Activated T-cell treated with anti-CD3 and anti-CD28 coated beads, Interleukin-2, amount 50 U/mL, for 4 hours (primary cell): ENCODE data around the gene EEA1. TPM values are rescaled to one million over a fixed set of nuclear protein-coding genes. Genes with fewer than 3 reads are reported as not detected.

Experiments
- ATAC-seq, 2 donors: fragments of 200-7000 bp; cut with Tn5 transposase; one replicate each; pipeline ENCODE4 v1.10.0; 2021
- DNase-seq: peaks from one replicate; pipeline ENCODE4 v3.0.0-alpha.2; 2020
- H3K27me3 Mint-ChIP-seq: one replicate; pipeline ENCODE4 v1.8.0; 2021; ENCODE audit warnings: low read depth, mixed read lengths
- H3K36me3 Mint-ChIP-seq: one replicate; pipeline ENCODE4 v1.8.0; 2022; ENCODE audit warnings: mixed read lengths; ENCODE audit not compliant: insufficient read depth
- H3K4me1 Mint-ChIP-seq: one replicate; pipeline ENCODE4 v1.8.0; 2021; ENCODE audit warnings: low read depth, mixed read lengths
- H3K4me3 Mint-ChIP-seq: one replicate; pipeline ENCODE4 v1.8.0; 2021; ENCODE audit warnings: mild to moderate bottlenecking, moderate library complexity, mixed read lengths
- H3K9me3 Mint-ChIP-seq: one replicate; pipeline ENCODE4 v1.8.0; 2021; ENCODE audit warnings: mixed read lengths
- total RNA-seq, 3 donors: library from RNA; stranded (reverse); gene quantifications; one replicate each; pipeline ENCODE4 v1.2.1, GENCODE V29; 2021

EEA1 gene
- total RNA-seq, 3 donors from 2014 or later = 20.1 to 25.7 (median 23.6) TPM

DNA sequence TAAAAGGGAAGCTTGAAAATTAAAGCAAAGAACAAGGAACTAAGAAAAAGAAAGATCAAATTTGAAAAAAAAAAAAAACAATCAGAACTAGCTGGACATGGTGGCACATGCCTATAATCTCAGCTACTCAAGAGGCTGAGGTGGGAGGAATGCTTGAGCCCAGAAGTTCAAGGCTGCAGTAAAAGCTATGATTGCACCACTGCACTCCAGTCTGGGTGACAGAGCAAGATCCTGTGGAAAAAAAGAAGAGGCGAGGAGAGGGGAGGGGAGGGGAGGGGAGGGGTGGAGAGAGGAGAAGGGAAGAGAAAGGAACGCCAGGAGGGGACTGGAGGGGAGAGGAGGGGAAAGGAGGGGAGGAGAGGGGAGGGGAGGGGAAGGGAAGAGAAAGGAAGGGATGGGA is 43.0 kb downstream of the EEA1 start:
- Mint-ChIP-seq H3K9me3 (no peaks in the 10 kb centered on the region), H3K36me3 (peaks cover 51% of the 10 kb centered on the region), H3K4me1 (peaks cover 11% of the 10 kb centered on the region), H3K4me3 (no peak overlapping the region), H3K27me3 (no peaks in the 10 kb centered on the region)
- DNase-seq = no peak
- no peak for ATAC-seq

DNA sequence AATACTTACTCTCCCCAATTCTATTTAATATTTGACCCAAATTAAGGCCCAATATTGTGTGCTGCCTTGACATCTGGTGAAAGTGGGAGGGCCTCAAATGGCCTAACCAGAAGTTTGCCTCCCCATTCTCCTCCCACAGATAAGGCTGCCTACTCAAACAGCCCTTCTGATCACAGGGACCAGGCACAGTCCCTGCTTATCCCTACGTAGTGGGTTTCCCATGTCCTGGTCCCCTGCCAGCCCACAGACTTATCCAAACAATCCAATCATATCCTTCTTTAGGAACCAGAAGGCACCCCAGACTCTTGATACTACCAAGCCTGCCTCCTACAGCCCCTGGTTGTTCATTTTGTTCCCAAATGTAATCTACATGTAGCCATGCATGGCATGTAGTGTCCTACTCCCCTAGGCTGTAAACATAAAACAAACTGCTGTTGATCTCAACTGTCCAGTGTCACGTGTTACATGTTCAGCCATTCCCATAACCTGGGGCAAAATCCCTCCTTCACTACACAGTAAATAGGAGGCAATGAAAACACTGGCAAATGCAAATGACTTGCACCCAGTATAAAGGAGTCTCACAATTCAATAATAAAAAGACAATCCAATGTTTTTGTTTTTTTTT is 49.3 kb downstream of the EEA1 start:
- Mint-ChIP-seq H3K4me3 (no peak overlapping the region), H3K4me1 (peaks cover 18% of the 10 kb centered on the region), H3K27me3 (no peaks in the 10 kb centered on the region), H3K36me3 (peaks cover 52% of the 10 kb centered on the region), H3K9me3 (no peaks in the 10 kb centered on the region)
- DNase-seq = no peak
- ATAC-seq = no peak

DNA sequence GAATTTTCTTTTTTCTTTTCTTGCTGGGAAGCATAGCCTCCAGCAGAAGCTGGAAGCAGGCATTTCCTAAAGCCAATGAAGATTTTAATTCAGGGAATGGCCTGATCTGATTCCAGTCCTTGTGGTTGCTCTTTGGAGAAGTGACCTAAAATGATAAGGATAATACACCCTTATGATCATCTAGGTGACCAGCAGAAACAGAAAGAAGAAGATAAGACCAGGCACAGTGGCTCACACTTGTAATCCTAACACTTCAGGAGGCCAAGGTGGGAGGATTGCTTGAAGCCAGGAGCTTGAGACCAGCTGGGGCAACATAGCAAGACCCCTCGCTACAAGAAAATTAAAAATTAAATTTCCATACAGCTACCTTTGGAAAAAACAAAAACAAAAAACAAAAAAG is 51.2 kb downstream of the EEA1 start:
- no peak for DNase-seq
- H3K9me3 Mint-ChIP-seq = no peaks in the 10 kb centered on the region

DNA sequence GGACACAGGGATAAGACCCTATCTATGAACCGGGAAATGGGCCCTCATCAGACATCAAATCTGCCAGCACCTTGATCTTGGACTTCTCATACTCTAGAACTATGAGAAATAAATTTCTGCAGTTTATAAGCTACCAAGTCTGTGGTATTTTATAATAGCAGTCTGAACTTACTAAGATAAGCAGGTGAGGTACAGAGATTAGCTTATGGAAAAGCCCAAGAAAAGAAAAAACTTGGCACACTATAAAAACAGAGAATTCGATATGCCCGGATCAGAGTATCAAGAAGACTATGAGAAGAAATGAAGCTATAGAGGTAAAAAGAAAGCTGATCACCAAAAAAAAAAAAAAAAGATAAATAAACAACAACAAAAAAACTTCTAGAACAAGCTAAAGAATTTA is 52.6 kb downstream of the EEA1 start:
- peaks cover 17% of the 10 kb centered on the region for H3K4me1 Mint-ChIP-seq
- H3K9me3 Mint-ChIP-seq = no peaks in the 10 kb centered on the region
- ATAC-seq (no peak), DNase-seq (no peak)
- H3K27me3 Mint-ChIP-seq = no peaks in the 10 kb centered on the region
- H3K36me3 Mint-ChIP-seq = peaks cover 39% of the 10 kb centered on the region
- H3K4me3 Mint-ChIP-seq = no peak overlapping the region

More for the DNA sequence above, 51.2 kb downstream of the EEA1 start:
- Mint-ChIP-seq H3K4me1 (peaks cover 15% of the 10 kb centered on the region), H3K4me3 (no peak overlapping the region), H3K27me3 (no peaks in the 10 kb centered on the region), H3K36me3 (peaks cover 37% of the 10 kb centered on the region)
- ATAC-seq = no peak

DNA sequence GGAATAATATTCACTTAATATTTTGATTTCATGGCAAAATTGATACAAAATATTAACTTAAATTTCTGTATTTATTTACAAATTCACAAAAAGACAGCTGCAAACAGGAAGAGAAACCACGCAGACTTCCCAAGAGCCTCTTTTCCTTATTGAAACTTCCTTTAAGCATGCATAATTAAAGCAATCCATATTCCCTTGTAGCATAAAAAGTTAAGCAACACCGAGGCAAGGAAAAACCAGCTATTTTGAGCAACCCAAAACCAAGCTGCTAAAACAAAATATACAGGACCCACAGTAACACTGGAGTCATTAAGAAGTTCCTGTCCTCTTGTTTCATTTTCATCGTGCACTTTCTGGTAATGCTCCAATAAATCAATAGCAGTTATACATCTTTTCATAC is 58.0 kb downstream of the EEA1 start:
- Mint-ChIP-seq H3K36me3 (peaks cover 13% of the 10 kb centered on the region), H3K4me3 (no peak overlapping the region), H3K27me3 (no peaks in the 10 kb centered on the region), H3K9me3 (no peaks in the 10 kb centered on the region), H3K4me1 (peaks cover 19% of the 10 kb centered on the region)
- ATAC-seq (no peak), DNase-seq (no peak)

DNA sequence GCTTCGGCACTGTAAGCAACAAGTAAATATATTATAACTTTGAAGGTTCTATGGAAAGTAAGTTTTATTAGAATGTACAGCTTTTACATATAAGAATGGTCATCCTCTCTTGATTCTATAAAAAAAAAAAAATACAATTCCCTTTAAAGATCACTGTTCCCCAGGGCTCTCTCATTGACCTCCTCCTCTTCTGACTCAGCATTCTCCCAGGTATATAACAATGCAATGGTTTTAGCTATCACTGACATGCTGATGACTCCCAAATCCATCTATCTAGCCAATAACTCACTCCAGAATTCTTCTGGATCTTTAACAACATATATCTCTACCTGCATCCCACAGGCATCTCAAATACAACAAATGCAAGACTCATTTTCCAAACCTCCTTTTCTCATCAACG is 62.7 kb downstream of the EEA1 start:
- peaks cover 12% of the 10 kb centered on the region for H3K4me1 Mint-ChIP-seq
- H3K27me3 Mint-ChIP-seq = no peaks in the 10 kb centered on the region
- H3K9me3 Mint-ChIP-seq = no peaks in the 10 kb centered on the region
- DNase-seq (no peak), ATAC-seq (no peak)
- peaks cover 22% of the 10 kb centered on the region for H3K36me3 Mint-ChIP-seq
- H3K4me3 Mint-ChIP-seq = no peak overlapping the region

DNA sequence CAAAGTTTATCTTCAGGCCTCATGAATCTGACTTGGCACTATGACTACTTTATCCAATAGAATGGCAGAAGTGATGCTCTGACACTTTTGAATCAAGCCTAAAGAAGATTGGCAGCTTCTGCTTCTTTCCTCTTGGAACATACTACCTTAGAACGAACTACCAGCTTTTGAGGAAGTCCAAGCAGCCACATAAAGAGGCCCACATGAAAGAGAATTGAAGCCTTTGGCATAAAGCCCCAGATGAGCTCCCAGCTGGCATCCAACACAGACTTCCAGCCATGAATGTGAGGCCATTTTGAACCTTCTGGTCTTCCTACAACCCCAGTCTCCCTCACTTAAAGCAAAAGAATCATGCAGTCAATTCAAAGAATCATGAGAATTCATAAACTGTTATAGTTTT is 65.8 kb downstream of the EEA1 start:
- no peaks in the 10 kb centered on the region for H3K27me3 Mint-ChIP-seq
- DNase-seq = no peak
- peaks cover 5% of the 10 kb centered on the region for H3K4me1 Mint-ChIP-seq
- H3K36me3 Mint-ChIP-seq = peaks cover 35% of the 10 kb centered on the region
- H3K9me3 Mint-ChIP-seq = no peaks in the 10 kb centered on the region
- H3K4me3 Mint-ChIP-seq = no peak overlapping the region
- ATAC-seq = no peak

DNA sequence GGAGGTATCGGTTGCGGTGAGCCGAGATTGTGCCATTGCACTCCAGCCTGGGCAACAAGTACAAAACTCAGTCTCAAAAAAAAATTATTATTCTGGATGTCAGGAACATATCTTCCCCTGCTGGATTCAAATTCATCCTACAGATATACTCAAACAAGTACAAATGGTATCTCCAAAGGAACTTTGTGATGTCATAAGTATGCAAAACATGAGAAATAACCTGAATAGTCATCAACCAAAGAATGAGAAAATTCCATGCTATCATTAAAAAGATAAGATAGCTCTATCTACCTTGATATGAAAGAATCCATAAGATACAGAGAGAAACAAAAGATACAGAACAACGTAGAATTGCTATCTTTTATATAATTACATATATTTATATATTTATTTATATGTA is 67.7 kb downstream of the EEA1 start:
- Mint-ChIP-seq H3K36me3 (peaks cover 41% of the 10 kb centered on the region), H3K9me3 (no peaks in the 10 kb centered on the region), H3K27me3 (no peaks in the 10 kb centered on the region), H3K4me3 (no peak overlapping the region), H3K4me1 (peaks cover 5% of the 10 kb centered on the region)
- ATAC-seq = no peak
- DNase-seq = no peak

DNA sequence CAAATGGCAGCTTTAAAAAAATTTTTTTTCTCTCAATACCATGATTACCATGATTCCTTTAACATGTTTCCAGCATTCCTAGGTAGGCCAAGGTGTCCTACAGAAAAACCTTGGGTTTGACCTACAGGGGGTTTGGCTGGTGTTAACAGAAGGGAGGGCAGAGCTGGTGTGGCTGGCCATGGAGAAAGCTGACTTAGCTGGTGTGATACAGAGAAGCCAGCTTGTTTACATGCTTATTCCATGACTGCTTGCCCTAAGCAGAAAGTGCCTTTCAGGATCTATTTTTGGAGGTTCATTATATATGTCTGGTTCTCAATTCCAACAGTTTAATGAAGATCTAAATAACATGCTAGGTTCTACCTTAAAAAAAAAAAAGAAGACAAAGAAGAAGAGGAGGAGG is 68.6 kb downstream of the EEA1 start:
- Mint-ChIP-seq H3K4me3 (no peak overlapping the region), H3K27me3 (no peaks in the 10 kb centered on the region), H3K36me3 (peaks cover 41% of the 10 kb centered on the region), H3K4me1 (peaks cover 5% of the 10 kb centered on the region), H3K9me3 (no peaks in the 10 kb centered on the region)
- DNase-seq = no peak
- ATAC-seq = no peak

DNA sequence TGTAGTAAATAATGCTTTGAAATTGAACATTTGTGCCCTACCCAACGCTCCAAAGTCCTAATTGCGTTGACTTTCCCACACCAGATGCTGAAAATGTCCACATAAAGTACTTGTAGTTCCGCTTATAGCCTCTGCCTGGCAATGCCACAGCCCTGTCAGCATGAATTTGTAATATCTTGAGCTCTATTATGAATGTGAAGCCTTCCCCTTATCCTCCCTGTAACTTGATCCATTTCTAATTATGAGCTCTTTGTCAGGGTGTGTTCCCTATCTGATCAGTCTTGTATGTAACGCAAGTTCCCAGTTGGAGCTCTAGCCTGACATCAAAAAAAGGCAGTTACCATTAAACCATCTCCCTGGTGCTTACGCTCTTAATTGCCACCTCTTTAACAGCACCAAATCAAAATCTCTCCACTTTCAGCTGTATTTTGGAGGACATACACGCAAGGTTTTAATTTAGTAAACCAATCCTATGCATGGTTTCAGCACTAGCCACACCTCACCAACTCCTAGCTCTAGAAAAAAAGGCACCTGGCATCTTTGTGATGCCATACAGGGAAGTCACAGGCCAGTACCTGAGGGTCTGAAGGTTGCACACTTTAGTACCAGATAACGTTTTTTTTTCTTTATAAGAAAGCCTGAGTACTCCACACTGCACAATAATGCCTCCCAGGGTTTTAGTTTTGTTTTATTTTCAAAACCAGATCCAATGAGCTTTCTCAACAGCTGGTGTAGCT is 69.3 kb downstream of the EEA1 start:
- H3K4me1 Mint-ChIP-seq = peaks cover 5% of the 10 kb centered on the region
- ATAC-seq (no peak), DNase-seq (no peak)
- no peaks in the 10 kb centered on the region for H3K9me3 Mint-ChIP-seq
- no peaks in the 10 kb centered on the region for H3K27me3 Mint-ChIP-seq
- peaks cover 39% of the 10 kb centered on the region for H3K36me3 Mint-ChIP-seq
- H3K4me3 Mint-ChIP-seq = no peak overlapping the region

DNA sequence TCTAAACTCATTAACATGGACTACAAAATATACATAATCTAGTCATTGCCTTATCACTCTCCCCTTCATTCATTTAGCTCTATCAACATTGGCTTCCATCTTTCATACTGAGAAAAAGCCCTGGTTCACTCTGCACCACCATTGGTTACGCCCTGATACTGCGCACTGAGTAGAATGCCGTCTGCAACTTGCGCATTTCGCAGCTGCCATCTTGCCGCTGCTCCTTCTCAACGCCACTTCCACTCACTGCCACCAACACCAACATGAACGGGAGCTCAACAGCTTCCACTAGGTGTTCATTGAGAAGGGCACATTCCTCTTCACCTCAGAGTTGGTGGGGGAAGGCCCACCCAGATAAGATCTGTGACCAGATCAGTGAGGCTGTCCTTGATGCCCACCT is 71.3 kb downstream of the EEA1 start:
- H3K27me3 Mint-ChIP-seq = no peaks in the 10 kb centered on the region
- no peaks in the 10 kb centered on the region for H3K4me1 Mint-ChIP-seq
- no peak for DNase-seq
- H3K9me3 Mint-ChIP-seq = no peaks in the 10 kb centered on the region
- no peak for ATAC-seq
- H3K4me3 Mint-ChIP-seq = no peak overlapping the region
- peaks cover 38% of the 10 kb centered on the region for H3K36me3 Mint-ChIP-seq

DNA sequence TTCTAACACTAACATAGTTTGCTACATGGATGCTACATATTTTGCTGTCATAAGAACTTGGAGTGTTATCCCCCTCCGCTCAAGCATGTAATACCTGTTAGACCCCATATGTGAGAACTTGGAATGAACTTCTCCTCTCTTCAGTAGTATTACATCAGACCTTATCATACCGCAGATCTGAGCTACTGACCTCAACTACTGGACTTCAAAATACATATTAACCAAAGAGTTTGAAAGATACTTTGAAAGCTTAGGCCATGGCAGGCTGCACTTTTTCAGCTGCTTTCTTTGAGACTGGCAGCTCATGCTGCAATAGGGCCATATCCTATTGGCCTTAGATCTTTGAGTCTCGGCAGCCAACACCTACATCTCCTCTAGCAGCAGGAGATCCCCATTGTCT is 74.8 kb downstream of the EEA1 start:
- no peaks in the 10 kb centered on the region for H3K27me3 Mint-ChIP-seq
- no peak for DNase-seq
- no peaks in the 10 kb centered on the region for H3K9me3 Mint-ChIP-seq
- ATAC-seq = no peak
- no peak overlapping the region for H3K4me3 Mint-ChIP-seq
- H3K36me3 Mint-ChIP-seq = peaks cover 37% of the 10 kb centered on the region
- no peaks in the 10 kb centered on the region for H3K4me1 Mint-ChIP-seq

DNA sequence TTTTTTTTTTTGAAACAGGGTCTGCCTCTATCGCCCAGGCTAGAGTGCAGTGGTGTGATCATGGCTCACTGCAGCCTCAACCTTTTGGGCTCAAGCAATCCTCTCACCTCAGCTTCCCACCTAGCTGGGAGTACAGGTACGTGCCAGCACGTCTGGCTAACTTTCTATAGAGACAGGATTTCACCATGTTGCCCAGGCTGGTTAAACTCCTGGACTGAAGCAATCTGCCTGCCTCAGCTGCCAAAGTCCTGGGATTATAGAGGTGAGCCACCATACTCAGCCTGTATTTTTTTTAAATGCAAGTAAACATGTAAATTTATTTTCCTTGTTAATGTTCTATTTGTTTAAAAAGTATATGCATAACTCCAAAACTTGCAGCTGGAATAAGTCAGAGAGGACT is 80.4 kb downstream of the EEA1 start:
- no peaks in the 10 kb centered on the region for H3K9me3 Mint-ChIP-seq
- ATAC-seq = no peak

DNA sequence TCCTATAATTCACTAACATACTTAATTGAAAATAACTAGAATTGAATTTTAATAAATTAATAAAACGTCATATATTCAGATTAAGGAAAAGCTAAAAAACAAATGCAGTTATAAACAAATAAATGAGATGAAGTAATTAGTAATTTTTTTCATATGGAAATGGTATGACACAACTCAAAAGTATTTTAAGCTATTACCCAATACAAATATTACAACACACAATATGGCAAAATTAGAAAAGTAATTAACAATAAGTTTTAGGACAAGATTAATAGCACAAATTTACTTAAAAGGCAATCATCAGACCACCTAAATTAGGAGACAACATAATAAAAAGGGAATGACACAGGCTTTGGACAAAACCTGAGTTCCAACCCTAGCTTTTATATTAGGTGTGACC is 81.7 kb downstream of the EEA1 start:
- no peak for ATAC-seq
- DNase-seq = no peak
- H3K4me3 Mint-ChIP-seq = no peak overlapping the region
- no peaks in the 10 kb centered on the region for H3K4me1 Mint-ChIP-seq
- H3K27me3 Mint-ChIP-seq = no peaks in the 10 kb centered on the region
- no peaks in the 10 kb centered on the region for H3K9me3 Mint-ChIP-seq
- peaks cover 21% of the 10 kb centered on the region for H3K36me3 Mint-ChIP-seq

More for the DNA sequence above, 80.4 kb downstream of the EEA1 start:
- no peak for DNase-seq
- Mint-ChIP-seq H3K36me3 (peaks cover 22% of the 10 kb centered on the region), H3K4me1 (no peaks in the 10 kb centered on the region), H3K27me3 (no peaks in the 10 kb centered on the region), H3K4me3 (no peak overlapping the region)

DNA sequence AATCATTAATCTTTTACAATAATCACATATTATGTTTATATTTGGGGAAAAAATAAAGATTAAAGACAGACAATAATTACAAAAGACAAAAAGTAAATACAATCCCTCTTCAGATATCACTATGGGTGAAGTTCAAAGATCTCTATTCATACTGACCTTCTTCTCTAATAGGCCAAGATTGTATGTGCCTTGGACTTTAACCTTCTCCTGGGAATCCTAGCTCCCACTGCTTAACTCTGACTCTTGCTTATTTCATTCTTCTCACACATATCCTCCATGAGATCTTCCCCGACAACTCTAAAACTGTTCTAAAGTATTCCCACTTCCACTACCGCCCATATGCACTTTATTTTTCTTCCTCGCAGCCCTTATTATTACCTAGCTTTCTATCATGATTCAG is 83.8 kb downstream of the EEA1 start:
- DNase-seq (no peak), ATAC-seq (no peak)
- peaks cover 23% of the 10 kb centered on the region for H3K36me3 Mint-ChIP-seq
- H3K9me3 Mint-ChIP-seq = no peaks in the 10 kb centered on the region
- H3K4me3 Mint-ChIP-seq = no peak overlapping the region
- no peaks in the 10 kb centered on the region for H3K27me3 Mint-ChIP-seq
- no peaks in the 10 kb centered on the region for H3K4me1 Mint-ChIP-seq
